ENCODE results near the gene STH.

DNA sequence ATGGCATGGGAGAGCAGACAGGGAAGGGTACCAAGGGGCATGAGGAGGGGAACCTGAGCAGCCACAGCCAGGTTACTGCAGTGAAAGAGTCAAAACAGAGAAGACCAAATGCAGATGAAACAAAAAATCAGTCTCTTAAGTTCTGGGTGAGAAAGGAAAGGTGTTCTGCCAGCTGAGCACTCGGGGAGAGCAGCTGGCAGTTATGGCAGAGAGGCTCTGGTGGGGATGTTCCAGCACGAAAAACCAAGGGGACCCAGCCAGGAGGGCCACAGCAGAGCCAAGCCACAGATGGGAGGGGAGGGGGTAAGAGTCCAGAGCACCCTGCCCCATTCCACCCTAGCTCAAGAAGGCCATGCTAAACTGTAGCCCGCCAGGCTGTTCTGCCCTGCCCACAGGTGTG, 31.7 kb downstream of the STH start:
- TF ChIP-seq, protein P1, sequence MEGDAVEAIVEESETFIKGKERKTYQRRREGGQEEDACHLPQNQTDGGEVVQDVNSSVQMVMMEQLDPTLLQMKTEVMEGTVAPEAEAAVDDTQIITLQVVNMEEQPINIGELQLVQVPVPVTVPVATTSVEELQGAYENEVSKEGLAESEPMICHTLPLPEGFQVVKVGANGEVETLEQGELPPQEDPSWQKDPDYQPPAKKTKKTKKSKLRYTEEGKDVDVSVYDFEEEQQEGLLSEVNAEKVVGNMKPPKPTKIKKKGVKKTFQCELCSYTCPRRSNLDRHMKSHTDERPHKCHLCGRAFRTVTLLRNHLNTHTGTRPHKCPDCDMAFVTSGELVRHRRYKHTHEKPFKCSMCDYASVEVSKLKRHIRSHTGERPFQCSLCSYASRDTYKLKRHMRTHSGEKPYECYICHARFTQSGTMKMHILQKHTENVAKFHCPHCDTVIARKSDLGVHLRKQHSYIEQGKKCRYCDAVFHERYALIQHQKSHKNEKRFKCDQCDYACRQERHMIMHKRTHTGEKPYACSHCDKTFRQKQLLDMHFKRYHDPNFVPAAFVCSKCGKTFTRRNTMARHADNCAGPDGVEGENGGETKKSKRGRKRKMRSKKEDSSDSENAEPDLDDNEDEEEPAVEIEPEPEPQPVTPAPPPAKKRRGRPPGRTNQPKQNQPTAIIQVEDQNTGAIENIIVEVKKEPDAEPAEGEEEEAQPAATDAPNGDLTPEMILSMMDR (conservative IDR thresholded peaks at IDR 0.05; ENCODE audit: low read depth in 2 of 2), result no peak
- TF ChIP-seq EZH2 (IDR thresholded peaks at IDR 0.05; ENCODE audit: low read depth, unreplicated experiment) (no peak), EZH2phosphoT487 (IDR thresholded peaks at IDR 0.05; ENCODE audit: unreplicated experiment) (no peak), POLR2AphosphoS5 (IDR thresholded peaks at IDR 0.05; ENCODE audit: low read depth) (no peak), JUNB (IDR thresholded peaks at IDR 0.05; ENCODE audit: unreplicated experiment) (no peak), REST (IDR thresholded peaks at IDR 0.05; ENCODE audit: unreplicated experiment) (no peak)

All from GM23338 (cell line).